IgD-negative memory B cell (primary cell): ENCODE data around the gene SLC2A4. TPM values are rescaled to one million over a fixed set of nuclear protein-coding genes. Genes with fewer than 3 reads are reported as not detected.

Experiments
- H3K27ac Mint-ChIP-seq, 3 donors: one replicate each; pipeline ENCODE4 v1.8.0; 2020 to 2022; ENCODE audit warnings: mild to moderate bottlenecking in 3 of 3, mixed read lengths in 3 of 3, moderate library complexity in 1 of 3
- H3K27me3 Mint-ChIP-seq: one replicate; pipeline ENCODE4 v1.8.0; 2021; ENCODE audit warnings: mixed read lengths
- H3K36me3 Mint-ChIP-seq: one replicate; pipeline ENCODE4 v1.8.0; 2020; ENCODE audit warnings: mild to moderate bottlenecking, mixed read lengths
- H3K4me1 Mint-ChIP-seq, 3 donors: one replicate each; pipeline ENCODE4 v1.8.0; 2020 to 2022; ENCODE audit warnings: mixed read lengths in 3 of 3, mild to moderate bottlenecking in 1 of 3
- H3K4me3 Mint-ChIP-seq, 4 donors: one replicate each; pipeline ENCODE4 v1.8.0; 2020 to 2022; ENCODE audit warnings: mild to moderate bottlenecking in 4 of 4, mixed read lengths in 4 of 4, moderate library complexity in 3 of 4
- H3K9me3 Mint-ChIP-seq, 3 donors: one replicate each; pipeline ENCODE4 v1.8.0; 2020 to 2021; ENCODE audit warnings: mixed read lengths in 3 of 3, mild to moderate bottlenecking in 1 of 3
- polyA plus RNA-seq: library from polyadenylated mRNA; unstranded; fragments of 300-500 nt; fragmentation: Illumina TruSeq; gene quantifications from one replicate; pipeline ENCODE4 v1.2.3, GENCODE V29; 2021

SLC2A4 gene
- polyA plus RNA-seq, 1 donor from 2014 or later = not detected

DNA sequence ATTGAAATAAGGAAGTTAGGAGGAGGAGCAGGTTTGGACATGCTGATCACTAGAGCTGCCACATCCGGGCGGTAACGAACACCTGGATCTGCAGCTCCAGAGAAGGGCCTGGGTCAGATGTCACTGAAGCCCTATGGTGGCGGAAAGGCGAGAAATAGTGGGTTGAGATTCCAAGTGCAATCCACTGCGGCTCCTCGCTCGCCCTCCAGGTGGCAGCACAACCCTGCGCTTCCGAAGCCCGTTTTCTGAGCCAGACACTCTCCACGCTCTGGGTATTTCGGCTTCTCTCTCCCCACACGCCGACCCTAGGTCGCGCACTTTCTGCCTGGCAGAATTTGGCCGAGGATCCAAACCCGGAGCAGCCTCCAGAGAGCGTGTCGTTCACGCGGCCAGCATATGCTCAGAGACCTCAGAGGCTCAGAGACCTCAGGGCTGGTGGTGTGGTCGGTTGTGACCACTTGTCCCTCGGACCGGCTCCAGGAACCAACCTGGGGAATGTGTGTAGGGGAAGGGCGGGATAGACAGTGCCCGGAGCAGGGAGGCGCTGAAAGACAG lies 922 bp upstream of the SLC2A4 start:
- H3K4me3 Mint-ChIP-seq = peak overlapping the region; percentile 69 to 95 (median 88)
- H3K27me3 Mint-ChIP-seq = peaks cover 24% of the 10 kb centered on the region
- H3K4me1 Mint-ChIP-seq = peaks cover 9 to 11% (median 9%) of the 10 kb centered on the region in 3 donors
- H3K9me3 Mint-ChIP-seq = peaks cover 0 to 1% (median 0%) of the 10 kb centered on the region in 3 donors
- peak overlapping the region in 2 of 3 donors; percentile 53 to 83 for H3K27ac Mint-ChIP-seq
- H3K36me3 Mint-ChIP-seq = no peaks in the 10 kb centered on the region

DNA sequence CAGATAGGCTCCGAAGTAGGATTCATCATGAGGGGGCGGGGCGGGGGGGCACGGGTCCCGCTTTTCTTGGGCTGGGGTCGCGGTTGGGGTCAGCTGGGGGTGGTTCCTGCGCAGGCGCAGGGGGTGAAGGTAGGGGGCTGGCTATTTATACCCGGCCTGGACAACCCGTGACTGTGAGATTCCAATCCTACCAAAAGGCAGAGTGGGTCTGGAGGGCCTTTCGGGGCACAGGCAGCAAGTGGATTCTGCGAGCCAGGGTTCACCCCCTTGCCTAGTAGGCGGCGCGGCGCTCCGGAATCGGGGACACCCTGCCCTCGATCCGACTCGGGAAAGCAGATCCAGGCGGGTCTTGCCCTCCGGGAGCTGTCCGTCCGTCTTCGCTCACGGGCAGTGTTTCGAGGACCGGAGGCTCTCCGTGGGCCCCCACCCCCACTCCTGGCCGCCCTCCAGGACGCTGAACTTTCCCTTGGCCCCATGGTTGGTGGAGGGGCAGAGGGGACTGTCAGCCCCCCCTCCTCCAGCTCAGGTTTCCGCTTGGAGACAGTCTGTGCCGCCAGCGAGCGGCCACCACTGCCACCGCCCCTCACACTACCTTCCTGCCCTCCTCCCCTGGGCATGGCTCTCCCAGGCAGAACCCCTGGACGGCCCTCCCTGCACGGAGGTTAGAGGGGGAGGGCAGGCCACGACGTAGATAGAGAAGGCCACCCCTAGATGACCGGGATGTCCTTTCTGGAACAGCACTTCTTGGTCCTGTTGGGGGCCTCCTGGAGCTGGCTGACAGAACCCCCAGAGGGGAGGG lies 634 bp downstream of the SLC2A4 start:
- H3K27ac Mint-ChIP-seq = peak overlapping the region in 1 of 3 donors; percentile 53
- peaks cover 0 to 1% (median 0%) of the 10 kb centered on the region in 3 donors for H3K9me3 Mint-ChIP-seq
- H3K4me3 Mint-ChIP-seq = peak overlapping the region; percentile 69 to 95 (median 86)
- peaks cover 9 to 11% (median 9%) of the 10 kb centered on the region in 3 donors for H3K4me1 Mint-ChIP-seq
- H3K27me3 Mint-ChIP-seq = peaks cover 32% of the 10 kb centered on the region
- no peaks in the 10 kb centered on the region for H3K36me3 Mint-ChIP-seq

DNA sequence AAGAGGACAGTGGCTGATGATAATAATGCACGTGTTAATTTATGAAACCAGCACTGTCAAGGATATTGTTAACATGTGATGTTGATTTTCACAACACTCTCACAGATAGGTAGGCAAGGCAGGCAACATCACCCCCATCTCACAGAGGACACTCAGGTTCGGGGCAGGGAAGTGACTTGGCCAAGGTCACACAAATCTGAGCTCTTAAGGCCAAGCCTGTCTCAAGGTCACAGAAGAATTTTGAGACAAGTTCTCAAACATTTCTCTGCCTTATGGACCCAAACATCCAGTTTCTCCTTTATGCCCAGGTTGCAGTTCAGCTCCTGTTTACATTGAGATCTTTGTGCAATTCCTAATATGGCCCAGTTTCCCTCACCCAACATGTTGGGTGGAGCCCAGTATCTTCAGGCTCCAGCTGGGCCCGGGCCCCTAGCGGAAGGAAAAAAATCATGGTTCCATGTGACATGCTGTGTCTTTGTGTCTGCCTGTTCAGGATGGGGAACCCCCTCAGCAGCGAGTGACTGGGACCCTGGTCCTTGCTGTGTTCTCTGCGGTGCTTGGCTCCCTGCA lies 1.3 kb downstream of the SLC2A4 start:
- no peaks in the 10 kb centered on the region for H3K36me3 Mint-ChIP-seq
- peaks cover 32% of the 10 kb centered on the region for H3K27me3 Mint-ChIP-seq
- H3K9me3 Mint-ChIP-seq = peaks cover 0 to 1% (median 0%) of the 10 kb centered on the region in 3 donors
- peak overlapping the region; percentile 2 to 77 (median 54) for H3K4me3 Mint-ChIP-seq
- peaks cover 9 to 11% (median 9%) of the 10 kb centered on the region in 3 donors for H3K4me1 Mint-ChIP-seq
- peak overlapping the region in 1 of 3 donors; percentile 59 for H3K27ac Mint-ChIP-seq

DNA sequence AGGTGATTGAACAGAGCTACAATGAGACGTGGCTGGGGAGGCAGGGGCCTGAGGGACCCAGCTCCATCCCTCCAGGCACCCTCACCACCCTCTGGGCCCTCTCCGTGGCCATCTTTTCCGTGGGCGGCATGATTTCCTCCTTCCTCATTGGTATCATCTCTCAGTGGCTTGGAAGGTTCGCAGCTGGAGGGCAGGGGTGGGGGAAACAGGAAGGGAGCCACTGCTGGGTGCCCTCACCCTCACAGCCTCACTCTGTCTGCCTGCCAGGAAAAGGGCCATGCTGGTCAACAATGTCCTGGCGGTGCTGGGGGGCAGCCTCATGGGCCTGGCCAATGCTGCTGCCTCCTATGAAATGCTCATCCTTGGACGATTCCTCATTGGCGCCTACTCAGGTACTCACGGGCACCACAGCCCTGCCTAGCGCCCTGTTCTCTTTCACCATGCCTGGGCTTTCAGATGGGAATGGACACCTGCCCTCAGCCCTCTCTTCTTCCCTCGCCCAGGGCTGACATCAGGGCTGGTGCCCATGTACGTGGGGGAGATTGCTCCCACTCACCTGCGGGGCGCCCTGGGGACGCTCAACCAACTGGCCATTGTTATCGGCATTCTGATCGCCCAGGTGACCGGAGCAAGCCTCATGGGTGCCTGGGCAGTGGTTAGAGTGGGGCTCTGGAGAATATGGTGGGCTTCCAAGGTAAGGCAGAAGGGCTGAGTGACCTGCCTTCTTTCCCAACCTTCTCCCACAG lies 2.1 kb downstream of the SLC2A4 start:
- Mint-ChIP-seq H3K27ac (peak overlapping the region in 2 of 3 donors; percentile 57 to 59), H3K27me3 (peaks cover 33% of the 10 kb centered on the region), H3K4me1 (peaks cover 9 to 11% (median 9%) of the 10 kb centered on the region in 3 donors), H3K9me3 (peaks cover 0 to 1% (median 0%) of the 10 kb centered on the region in 3 donors), H3K4me3 (peak overlapping the region in 2 of 4 donors; percentile 63 to 78), H3K36me3 (no peaks in the 10 kb centered on the region)

DNA sequence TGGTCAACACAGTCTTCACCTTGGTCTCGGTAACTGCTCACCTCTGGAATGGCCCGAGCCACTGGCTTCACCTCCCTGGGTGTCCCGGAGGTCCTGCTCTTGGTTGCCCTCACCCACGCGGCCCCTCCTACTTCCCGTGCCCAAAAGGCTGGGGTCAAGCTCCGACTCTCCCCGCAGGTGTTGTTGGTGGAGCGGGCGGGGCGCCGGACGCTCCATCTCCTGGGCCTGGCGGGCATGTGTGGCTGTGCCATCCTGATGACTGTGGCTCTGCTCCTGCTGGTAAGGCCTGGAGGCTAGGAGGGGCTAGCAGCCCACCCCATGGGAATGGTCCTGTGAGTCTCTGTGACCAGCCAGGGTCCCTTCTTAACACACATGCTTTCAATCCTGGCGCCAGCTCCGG lies 3.4 kb downstream of the SLC2A4 start:
- Mint-ChIP-seq H3K27ac (no peak overlapping the region), H3K4me1 (peaks cover 9 to 11% (median 9%) of the 10 kb centered on the region in 3 donors), H3K27me3 (peaks cover 38% of the 10 kb centered on the region), H3K9me3 (peaks cover 0 to 1% (median 0%) of the 10 kb centered on the region in 3 donors), H3K4me3 (no peak overlapping the region), H3K36me3 (no peaks in the 10 kb centered on the region)

DNA sequence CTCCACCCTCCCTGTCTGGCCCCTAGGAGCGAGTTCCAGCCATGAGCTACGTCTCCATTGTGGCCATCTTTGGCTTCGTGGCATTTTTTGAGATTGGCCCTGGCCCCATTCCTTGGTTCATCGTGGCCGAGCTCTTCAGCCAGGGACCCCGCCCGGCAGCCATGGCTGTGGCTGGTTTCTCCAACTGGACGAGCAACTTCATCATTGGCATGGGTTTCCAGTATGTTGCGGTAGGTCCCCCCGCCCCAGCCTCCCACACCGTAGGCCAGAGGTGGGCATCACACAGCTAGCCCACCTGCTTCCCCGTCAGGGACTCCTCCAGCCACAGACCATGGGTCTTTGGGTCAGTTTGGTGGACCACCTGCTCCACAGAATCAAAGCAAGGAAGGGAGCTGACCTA lies 4.2 kb downstream of the SLC2A4 start:
- Mint-ChIP-seq H3K4me1 (peaks cover 2 to 10% (median 9%) of the 10 kb centered on the region in 3 donors), H3K36me3 (no peaks in the 10 kb centered on the region), H3K4me3 (no peak overlapping the region), H3K9me3 (peaks cover 0 to 1% (median 0%) of the 10 kb centered on the region in 3 donors), H3K27ac (no peak overlapping the region), H3K27me3 (peaks cover 40% of the 10 kb centered on the region)

DNA sequence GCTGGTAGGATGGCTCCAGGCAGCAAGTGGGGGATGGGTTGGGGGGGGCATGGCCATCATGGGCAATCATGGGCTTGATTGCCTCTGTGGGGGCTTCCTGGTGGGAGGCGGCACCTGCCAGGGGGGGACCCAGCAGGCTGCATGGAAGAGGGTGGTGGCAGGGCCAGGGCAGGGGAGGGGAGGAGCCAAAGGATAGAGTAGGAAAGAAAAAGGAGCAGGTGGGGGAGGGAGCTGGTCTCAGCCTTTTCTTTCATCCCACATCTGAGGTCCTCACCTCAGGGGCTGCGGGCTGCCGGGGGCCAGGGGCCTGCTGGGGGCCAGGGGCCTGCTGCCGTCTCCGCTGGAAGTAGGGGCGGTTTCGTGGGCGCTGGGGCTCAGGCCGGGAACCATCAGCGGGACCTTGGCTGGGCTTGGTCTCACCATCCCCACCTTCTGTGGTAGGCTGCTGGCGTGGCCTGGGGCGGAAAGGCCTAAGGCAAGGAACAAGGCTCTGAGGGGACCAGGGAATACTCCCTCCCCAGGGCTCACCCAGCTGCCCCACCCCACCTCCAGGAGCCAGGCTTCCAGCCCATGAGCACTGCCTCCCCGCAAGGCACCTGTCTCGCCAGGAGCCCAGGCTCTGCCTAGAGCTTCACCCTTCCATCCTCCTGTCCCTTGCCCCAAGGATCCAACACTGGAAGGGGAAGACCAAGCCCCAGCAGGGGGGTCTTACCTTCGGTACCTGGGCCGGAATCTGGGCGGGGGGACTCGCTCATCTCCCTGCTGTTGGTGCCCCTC lies 7.9 kb downstream of the SLC2A4 start:
- Mint-ChIP-seq H3K27ac (no peak overlapping the region), H3K4me1 (peaks cover 0 to 5% (median 3%) of the 10 kb centered on the region in 3 donors), H3K4me3 (no peak overlapping the region), H3K36me3 (no peaks in the 10 kb centered on the region), H3K9me3 (no peaks in the 10 kb centered on the region), H3K27me3 (peaks cover 28% of the 10 kb centered on the region)

DNA sequence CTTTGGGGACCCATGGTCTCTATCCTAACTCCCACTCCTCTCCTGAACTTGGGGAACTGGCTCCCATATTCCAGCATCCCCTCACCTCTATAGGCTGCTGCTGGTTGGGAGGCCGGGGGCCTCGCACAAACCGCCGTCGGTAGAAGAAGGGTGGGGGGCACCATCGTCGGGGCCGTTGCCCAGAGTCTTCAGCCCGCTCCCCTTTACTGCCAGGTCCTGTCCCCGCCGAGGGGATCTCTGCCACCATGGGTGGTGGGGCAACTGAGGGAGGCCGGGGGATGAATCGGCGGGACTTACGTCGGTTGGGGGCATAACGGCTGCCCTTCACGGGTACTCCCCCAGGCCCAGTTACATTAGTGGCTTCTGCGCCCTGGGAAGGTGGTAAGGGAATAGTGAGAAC lies 8.6 kb downstream of the SLC2A4 start:
- Mint-ChIP-seq H3K4me3 (no peak overlapping the region), H3K9me3 (no peaks in the 10 kb centered on the region), H3K4me1 (peaks cover 0 to 7% (median 6%) of the 10 kb centered on the region in 3 donors), H3K36me3 (no peaks in the 10 kb centered on the region), H3K27ac (no peak overlapping the region), H3K27me3 (peaks cover 28% of the 10 kb centered on the region)

DNA sequence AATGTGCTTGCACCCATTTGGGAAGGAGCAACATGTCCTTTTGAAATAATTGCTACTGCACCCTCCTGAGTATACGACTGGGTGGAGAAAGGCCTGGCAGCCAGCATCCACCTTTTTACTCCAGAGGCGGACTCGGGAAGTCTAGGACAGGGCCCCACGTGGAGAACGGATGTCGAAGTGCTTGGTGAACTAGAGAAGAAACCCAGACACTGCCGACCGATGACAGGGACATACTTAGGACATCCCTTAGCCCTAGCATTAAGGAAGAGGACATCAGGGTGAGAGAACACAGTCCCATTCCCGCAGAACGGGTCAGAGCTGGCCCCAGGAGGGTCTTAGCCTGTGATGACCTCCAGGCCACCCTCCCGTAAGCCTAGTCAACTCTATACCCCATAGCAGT lies 9.2 kb downstream of the SLC2A4 start:
- Mint-ChIP-seq H3K36me3 (no peaks in the 10 kb centered on the region), H3K27me3 (peaks cover 28% of the 10 kb centered on the region), H3K9me3 (no peaks in the 10 kb centered on the region), H3K27ac (peak overlapping the region in 1 of 3 donors; percentile 62), H3K4me1 (peaks cover 0 to 10% (median 9%) of the 10 kb centered on the region in 3 donors), H3K4me3 (no peak overlapping the region)

DNA sequence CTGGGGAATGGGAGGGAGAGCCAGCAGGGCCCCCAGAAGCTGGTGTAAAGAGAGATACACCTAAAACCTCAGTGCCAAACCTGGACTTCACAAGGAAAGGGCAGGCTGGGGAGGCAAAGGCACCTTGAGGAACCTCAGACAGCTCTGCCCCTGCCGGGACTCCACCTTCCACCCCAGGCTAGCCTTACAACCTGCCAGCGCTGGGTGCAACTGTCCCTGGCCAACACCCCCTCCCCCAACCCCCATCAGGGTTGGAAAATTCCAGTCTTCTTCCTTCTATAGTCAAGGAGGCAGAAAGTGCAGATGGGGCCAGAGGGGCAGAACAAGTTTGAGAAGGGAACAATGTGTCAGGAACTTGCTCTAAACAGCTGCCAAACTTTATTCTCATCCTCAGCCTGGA lies 10.7 kb downstream of the SLC2A4 start:
- H3K9me3 Mint-ChIP-seq = no peaks in the 10 kb centered on the region
- H3K4me1 Mint-ChIP-seq = peaks cover 10 to 13% (median 13%) of the 10 kb centered on the region in 3 donors
- no peak overlapping the region for H3K4me3 Mint-ChIP-seq
- H3K27me3 Mint-ChIP-seq = peaks cover 24% of the 10 kb centered on the region
- no peaks in the 10 kb centered on the region for H3K36me3 Mint-ChIP-seq
- H3K27ac Mint-ChIP-seq = no peak overlapping the region

DNA sequence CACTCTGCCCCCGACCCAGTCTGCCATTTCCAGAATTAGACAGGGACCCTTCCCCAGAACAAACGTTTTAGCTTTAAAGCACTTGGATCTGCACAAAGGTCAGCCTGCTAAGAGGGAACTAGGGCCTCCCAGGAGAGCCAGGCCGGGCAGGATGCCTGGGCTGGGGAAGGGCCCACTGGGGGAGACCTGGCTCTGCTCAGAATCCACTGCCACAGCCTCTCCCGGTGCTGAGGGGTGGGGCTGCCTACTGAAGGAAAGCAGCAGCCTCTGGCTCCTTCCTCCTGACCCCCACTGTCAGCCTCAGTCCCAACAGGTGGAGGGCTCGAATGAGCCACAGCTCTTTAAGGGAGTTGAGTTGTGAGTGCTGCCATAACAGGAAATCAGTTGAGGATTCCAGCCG lies 11.2 kb downstream of the SLC2A4 start:
- Mint-ChIP-seq H3K4me1 (peaks cover 10 to 13% (median 13%) of the 10 kb centered on the region in 3 donors), H3K9me3 (no peaks in the 10 kb centered on the region), H3K4me3 (peak overlapping the region in 2 of 4 donors; percentile 50 to 68), H3K27ac (peak overlapping the region in 1 of 3 donors; percentile 68), H3K27me3 (peaks cover 24% of the 10 kb centered on the region), H3K36me3 (no peaks in the 10 kb centered on the region)

DNA sequence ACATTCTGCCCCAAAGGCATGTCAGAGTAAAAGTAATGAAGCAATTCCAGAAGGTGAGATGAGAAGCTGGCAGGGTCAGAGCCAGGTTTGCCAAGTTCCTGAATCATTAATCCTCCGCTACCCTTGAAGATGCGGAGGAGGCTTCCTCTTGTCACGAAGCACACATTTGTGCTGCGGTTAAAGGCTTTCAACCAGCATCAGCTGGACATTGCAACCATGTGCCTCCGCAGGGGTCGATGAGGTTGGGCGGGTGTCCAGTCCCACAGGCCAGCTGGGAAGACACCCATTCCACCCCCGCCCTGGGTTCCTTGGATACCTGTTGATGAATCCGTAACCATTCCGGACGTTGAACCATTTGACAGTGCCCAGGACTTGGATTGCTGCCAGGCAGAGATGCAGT lies 11.6 kb downstream of the SLC2A4 start:
- Mint-ChIP-seq H3K36me3 (no peaks in the 10 kb centered on the region), H3K4me1 (peaks cover 10 to 13% (median 13%) of the 10 kb centered on the region in 3 donors), H3K9me3 (no peaks in the 10 kb centered on the region), H3K4me3 (peak overlapping the region in 3 of 4 donors; percentile 50 to 68 (median 51)), H3K27me3 (peaks cover 24% of the 10 kb centered on the region), H3K27ac (peak overlapping the region in 1 of 3 donors; percentile 68)

DNA sequence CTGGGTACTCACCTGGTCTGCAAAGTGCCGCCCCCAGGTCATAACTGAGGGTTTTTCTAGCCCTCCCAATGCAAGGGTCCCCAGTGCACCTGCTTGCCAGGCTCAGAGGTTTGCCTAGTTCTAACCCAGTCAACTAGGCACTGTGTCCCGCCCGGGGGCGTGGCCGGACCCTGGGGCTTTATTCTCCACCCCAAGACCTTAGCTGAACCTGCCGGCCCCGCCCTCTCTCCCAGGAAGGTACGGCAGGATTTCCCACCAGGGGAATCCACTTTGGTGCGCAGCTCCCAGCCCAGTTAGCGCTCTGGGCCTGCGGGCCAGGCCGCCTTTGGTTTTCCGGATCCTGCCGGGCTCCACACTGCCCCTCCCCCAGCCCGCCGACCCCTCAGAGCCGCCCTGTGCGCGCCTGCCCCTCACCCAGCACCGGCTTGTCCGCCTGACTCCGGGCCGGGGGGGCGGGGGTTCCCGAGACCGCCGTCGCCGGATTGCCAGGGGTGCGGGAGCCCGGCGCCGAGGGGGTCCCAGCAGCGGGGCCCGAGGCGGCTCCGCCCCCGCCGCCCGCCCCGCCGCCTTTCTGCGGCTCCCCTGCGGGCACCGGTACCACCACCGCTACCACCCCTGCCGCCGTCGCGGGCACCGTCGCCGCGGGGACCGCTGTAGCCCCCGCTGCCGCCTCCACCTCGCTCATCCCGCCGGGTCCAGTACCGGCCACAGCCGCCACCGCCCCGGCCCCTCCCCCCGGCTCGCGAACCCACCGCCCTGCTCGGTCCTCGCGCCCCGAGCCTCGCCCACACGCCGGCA lies 12.5 kb downstream of the SLC2A4 start:
- H3K4me1 Mint-ChIP-seq = peaks cover 10 to 13% (median 13%) of the 10 kb centered on the region in 3 donors
- no peaks in the 10 kb centered on the region for H3K36me3 Mint-ChIP-seq
- H3K27ac Mint-ChIP-seq = peak overlapping the region in 1 of 3 donors; percentile 68
- peak overlapping the region; percentile 41 to 68 (median 50) for H3K4me3 Mint-ChIP-seq
- peaks cover 19% of the 10 kb centered on the region for H3K27me3 Mint-ChIP-seq
- H3K9me3 Mint-ChIP-seq = no peaks in the 10 kb centered on the region
